ENCODE data around the gene AMH.
"Not testable (repeated sequence)": the region's sequence is repeated elsewhere in the genome, so short reads cannot be mapped to it uniquely, and the experiment has no call there.

AMH gene

GRCh38 chr19:2249010-2249866 is at the start of gene AMH:
Gene AMH, plus strand, starts transcription at chr19:2249323. Its CDS starts 10 bp downstream, at chr19:2249333.
- no peak for DNase-seq (ENCODE audit: low read depth, low spot score)

GRCh38 chr19:2199861-2200623 is 49.1 kb upstream of the AMH start:
- no peak for DNase-seq (ENCODE audit: low read depth, low spot score)

DNA sequence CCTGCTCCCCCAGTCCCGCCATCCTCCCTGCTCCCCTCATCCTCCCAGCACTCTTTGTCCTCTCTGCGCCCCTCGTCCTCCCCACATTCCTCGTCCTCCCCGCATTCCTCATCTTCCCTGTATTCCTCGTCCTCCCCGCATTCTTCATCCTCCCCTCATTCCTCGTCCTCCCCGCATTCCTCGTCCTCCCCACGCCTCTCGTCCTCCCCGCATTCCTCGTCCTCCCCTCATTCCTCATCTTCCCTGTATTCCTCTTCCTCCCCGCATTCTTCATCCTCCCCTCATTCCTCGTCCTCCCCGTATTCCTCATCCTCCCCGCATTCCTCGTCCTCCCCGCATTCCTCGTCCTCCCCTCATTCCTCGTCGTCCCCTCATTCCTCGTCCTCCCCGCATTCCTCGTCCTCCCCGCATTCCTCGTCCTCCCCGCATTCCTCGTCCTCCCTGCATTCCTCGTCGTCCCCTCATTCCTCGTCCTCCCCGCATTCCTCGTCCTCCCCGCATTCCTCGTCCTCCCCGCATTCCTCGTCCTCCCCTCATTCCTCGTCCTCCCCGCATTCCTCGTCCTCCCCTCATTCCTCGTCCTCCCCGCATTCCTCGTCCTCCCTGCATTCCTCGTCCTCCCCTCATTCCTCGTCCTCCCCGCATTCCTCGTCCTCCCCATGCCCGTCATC is 48.4 kb upstream of the AMH start:
- not testable (repeated sequence) for DNase-seq (ENCODE audit: low read depth, low spot score)

DNA sequence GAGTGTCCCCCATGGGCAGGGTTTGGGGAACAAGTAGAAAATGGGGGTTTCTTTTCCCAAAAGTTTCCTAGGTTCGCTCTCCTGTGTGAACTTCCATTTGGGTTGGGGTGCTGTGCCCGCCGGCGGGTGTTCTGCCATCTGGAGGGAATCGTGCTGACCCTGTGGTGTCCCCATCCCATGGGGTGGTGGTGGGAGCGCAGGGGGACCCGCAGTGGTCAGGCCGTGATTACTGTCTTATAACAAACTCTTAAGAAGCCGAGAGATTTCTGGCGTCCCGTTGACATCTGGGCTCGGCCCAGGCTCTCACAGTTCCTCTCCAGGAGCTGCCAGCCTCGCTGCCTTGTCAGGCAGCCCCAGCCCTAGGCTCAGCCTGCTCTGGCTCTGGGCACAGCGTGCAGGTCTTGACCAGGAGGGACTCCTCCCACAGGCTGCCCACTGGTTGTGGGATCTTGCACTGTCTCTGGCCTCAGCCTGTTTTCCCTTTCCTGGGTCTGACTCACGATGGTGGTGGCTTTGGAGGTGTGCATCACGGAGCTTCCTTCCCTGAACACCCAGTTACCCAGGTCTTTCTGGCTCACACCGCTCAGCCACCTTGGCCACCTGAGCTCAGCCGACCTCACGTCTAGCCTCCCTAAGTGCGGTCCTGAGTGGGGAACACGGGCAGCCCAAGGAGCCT is 47.5 kb upstream of the AMH start:
- no peak for DNase-seq (ENCODE audit: low read depth, low spot score)

DNA sequence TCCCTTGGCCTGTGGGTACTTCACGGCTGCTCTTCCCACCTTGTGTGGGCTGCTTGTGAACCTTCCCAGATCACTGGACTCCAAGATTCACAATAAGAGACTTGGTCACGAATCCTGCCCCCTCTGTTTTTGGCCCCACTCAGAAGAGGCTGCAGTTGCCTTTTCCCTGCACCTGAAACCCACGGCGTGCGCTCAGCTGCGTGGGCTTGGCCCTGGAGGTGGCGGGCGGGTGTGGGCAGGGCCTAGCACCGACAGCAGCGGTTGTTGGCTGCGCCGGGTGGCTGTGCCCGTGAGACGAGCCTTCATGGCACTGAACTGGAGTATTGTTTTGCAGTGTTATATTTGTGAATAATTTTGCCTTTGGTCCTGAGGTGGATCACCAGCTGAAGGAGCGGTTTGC is 46.8 kb upstream of the AMH start:
- no peak for DNase-seq (ENCODE audit: low read depth, low spot score)

DNA sequence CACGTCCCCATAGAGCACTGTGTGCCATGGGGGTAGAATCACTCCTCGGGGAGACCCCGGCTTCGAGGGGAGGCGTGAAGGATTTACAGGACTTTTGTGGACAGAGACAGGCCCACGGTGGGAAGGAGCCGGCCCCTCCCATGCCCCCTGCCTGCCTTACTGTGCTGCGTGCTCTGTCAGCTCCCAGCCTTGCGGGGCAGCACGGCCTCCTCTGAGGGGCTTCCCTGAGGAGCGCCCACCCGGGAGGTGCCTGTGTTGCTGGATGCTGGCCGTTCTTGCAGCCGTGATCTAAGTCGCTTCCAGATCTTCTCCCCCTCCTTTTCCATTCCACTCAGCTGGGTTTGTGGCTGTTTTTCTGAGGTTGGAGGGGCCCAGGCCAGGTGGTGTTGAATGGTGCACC is 42.1 kb upstream of the AMH start:
- no peak for DNase-seq (ENCODE audit: low read depth, low spot score)

DNA sequence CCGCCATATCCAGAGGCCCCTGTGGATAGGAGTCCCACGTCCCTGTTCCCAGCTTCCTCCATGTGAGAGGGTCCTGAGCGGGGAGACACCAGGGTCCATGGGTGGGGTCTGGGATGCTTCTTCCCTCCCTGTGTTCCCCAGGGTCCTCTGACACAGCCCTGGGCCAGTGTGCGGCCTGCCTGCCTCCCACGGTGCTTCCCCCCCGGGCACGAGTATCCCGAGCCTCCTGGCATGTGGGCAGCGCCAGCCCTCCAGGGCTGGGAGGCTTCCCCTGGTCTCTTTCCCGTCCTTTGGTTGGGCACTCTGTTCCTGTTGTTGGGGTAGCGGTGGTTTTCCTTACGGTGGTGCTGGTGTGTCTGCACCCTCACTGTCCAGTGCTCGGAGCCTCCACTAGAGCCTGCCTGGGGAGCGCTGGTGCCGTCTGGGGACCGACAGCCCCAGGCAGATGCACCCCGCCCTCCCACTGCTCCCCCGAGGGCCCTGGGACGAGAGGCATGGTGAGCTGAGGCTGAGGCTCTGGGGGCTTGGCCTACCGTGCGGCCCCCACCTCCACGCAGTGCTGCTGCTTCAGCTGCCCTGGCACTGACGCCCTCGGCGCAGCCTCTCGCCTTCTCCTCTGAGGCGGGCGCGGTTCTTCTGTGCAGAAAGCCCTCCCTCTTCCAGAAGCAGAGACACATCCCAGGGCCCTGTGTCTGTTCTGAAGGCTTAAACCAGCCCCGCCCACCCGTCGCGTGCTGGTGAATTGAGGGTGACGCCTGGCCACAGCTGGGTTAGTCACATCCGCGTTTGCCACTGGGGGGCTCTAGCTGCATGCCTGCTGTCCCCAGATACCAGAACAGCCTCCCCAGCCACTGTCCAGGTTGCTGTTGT is 40.9 kb upstream of the AMH start:
- no peak for DNase-seq (ENCODE audit: low read depth, low spot score)

GRCh38 chr19:2208975-2209374 is 40.1 kb upstream of the AMH start:
- DNase-seq (ENCODE audit: low read depth, low spot score): no peak

- no peak for DNase-seq (ENCODE audit: low read depth, low spot score)
These were observed 39.7 kb upstream of the AMH start for GRCh38 chr19:2209408-2209807.

DNA sequence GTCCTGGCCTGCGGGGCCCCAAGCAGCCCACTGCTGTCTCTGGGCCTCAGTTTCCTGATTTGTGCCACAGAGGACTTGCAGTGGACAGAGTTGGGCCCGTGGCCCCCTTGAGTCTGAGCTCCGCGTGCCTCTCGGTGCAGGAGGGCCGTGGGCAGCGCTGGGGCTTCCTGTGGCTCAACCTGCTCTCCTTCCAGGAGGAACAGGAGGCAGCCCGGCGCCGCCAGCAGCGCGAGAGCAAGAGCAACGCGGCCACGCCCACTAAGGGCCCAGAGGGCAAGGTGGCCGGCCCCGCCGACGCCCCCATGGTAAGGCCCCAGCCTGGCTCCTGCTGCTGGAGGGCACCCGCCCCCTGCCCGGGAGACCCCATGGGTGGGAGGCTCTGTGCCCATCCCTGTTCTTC is 38.9 kb upstream of the AMH start:
- DNase-seq (ENCODE audit: low read depth, low spot score): no peak

DNA sequence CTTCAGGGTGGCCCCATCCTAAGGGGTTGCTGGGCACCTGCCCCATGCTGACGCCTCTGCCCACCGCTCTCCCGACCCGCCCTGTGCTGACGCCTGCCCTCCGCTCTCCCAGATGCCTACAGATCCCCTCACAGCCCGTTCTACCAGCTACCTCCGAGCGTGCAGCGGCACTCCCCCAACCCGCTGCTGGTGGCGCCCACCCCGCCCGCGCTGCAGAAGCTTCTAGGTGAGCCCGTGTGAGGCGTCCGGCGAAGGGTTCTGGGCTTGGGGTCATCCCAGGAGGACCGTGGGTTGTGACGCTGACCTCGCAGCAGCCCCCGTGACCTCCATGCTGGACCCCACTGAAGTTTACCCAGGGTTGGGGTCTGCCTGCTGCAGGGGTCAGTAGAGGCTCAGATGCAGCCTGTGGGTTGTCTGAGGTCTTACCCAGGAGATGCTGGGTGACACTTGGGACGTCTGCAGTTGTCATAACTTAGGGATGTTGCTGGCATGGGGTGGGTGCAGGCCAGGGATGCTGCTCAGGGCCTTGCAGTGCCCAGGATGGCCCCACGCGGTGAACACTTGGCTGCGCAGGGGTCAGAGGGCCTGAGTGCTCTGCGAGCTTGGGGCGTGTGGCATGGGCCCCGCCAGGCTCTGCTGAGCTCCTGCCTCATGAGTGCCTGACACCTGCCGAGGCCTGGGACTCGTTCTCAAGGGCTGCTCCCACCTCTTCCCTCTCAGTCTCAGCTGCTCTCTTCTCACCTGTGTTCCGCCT is 38.0 kb upstream of the AMH start:
- no peak for DNase-seq (ENCODE audit: low read depth, low spot score)

GRCh38 chr19:2212861-2213711 is 36.0 kb upstream of the AMH start:
- no peak for DNase-seq (ENCODE audit: low read depth, low spot score)

- no peak for DNase-seq (ENCODE audit: low read depth, low spot score)
These were observed 35.3 kb upstream of the AMH start for GRCh38 chr19:2213799-2214198.

DNA sequence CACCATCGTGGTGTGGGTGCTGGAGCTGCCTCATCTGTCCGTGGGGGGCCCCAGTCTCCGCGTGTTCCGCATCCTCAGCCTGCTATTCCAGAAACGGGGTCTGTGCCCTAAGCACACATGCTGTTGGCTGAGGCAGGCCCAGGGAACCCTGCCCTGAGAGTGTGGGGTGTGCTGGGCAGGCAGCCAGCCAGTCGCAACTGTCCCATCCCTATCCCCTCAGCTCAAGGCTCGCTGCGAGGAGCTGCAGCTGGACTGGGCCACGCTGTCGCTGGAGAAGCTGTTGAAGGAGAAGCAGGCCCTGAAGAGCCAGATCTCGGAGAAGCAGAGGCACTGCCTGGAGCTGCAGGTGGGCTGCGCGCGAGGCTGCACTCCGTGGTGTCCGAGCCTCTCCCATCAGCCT is 34.9 kb upstream of the AMH start:
- no peak for DNase-seq (ENCODE audit: low read depth, low spot score)

DNA sequence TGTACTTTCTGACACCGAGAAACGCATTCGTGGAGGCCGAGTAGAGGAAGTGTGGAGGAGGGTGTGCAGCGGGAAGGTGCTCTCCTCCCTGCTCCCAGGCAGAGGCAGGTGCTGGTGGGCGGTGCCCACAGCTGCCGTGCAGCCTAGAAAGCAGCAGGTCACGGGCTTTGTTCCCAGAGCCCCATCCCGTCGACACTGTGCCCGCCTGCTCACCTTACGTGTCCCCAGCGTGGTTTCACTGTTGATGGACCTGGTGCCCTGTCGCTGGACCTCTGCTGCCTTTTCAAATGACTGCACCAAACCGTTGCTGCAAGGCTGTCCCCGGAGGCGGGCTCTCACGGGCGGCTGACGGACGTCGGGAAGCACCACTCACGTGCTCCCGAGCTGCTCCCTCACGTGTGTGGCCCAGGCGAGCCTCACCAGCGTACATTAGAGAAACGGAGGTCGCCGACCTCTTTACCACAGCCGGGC is 33.8 kb upstream of the AMH start:
- DNase-seq (ENCODE audit: low read depth, low spot score): no peak

- no peak for DNase-seq (ENCODE audit: low read depth, low spot score)
These were observed 32.5 kb upstream of the AMH start for GRCh38 chr19:2216361-2217225.

- DNase-seq (ENCODE audit: low read depth, low spot score): no peak
These were observed 31.5 kb upstream of the AMH start for GRCh38 chr19:2217591-2217990.

- no peak for DNase-seq (ENCODE audit: low read depth, low spot score)
These were observed 29.4 kb upstream of the AMH start for GRCh38 chr19:2219726-2220125.

All from iPS DF 19.7 (cell line).